ENCODE data around the gene MAB21L4.

Gene MAB21L4

GRCh38 chr2:240909216-240909974 lies 13.4 kb upstream of the MAB21L4 start:
- DNase-seq: no peak

GRCh38 chr2:240906911-240907590 lies 11.1 kb upstream of the MAB21L4 start:
- no peak for DNase-seq

DNA sequence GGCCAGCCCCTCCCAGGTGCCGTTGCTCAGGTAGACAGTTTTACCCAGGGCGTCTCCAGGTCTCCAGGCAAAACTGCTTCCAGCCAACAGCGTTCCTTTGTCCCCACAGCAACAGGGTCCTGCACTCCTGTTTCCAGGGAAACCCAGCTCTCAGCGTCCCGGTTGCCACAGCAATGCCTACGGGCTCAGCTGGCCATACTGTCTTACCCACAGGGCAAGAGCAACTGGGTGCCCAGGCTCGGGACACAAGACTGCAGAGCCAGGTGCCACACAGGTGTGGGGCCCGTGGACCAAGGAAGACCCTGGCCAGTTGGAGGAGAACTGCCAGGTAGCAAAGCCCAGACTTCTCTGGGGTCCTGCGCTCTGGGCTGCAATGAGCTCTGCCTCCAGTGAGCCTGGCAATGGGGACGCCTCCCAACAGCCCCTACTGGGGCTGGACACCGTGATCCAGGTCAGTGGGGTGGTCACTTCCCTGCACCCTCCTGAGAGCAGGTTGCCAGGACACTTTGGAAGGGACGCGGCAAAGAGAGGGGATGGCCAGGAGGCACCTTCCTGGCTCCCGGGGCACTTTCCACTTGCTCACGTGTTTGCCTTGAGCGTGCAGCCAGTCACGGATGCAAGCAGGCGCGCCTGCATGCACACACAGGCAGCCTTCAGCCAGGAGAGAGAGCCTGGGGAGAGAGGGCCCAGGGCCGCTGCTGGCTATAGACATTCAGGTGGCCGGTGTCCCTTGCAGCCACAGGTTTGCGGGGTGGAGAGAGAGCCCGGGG lies 10.4 kb upstream of the MAB21L4 start, which contains the start of gene CROCC2:
Gene CROCC2 (plus strand): TSS at position 196 of the 770 bp plus-strand sequence. CDS start 178 bp downstream, at position 374.
- DNase-seq: peak; percentile 67

GRCh38 chr2:240905176-240905781 lies 9.3 kb upstream of the MAB21L4 start:
- DNase-seq: peak; percentile 42

DNA sequence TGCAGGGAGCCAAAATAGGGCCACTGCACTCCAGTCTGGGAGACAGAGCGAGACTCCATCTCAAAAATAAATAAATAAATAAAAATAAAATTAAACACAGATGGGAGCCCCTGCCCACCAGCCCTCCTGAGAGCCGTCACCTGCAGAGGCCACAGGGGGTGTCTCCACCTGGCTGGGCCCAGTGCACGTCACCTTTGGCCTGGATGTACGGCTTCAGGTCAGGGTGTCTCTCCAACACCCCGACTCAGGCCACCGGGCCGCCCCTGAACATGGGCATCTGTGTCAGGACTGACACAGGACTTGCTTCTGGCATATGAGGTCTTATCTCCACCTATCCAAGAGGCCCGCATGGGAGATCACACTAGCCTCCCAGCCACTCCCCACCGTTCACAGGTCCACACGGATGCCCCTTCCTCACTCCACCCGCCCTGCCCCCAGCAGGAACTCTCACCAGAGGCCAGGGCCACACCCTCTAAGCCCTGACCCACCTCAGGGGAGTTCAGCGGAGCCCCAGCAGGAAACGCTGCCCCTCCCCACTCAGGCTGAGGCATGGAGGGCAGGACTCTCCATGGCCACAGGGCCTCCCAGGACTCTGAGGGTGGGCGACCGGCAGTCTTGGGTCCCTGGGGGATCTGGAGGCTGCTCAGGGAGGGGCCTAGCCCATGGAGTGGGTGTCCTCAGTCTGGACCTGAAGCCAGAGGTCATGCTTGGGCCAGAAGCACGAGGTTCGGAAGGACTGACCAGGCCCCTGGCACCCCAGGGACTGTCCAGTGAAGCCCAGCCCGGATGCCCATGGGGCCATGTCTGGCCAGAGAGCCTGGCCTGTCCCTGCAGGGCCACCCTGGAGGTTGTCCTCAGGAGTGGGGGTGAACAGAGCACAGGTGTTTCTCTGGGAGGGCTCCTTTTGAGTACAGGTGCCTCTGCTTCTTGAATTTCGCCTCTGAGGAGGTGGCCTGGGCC lies 8.5 kb upstream of the MAB21L4 start:
- DNase-seq: no peak

DNA sequence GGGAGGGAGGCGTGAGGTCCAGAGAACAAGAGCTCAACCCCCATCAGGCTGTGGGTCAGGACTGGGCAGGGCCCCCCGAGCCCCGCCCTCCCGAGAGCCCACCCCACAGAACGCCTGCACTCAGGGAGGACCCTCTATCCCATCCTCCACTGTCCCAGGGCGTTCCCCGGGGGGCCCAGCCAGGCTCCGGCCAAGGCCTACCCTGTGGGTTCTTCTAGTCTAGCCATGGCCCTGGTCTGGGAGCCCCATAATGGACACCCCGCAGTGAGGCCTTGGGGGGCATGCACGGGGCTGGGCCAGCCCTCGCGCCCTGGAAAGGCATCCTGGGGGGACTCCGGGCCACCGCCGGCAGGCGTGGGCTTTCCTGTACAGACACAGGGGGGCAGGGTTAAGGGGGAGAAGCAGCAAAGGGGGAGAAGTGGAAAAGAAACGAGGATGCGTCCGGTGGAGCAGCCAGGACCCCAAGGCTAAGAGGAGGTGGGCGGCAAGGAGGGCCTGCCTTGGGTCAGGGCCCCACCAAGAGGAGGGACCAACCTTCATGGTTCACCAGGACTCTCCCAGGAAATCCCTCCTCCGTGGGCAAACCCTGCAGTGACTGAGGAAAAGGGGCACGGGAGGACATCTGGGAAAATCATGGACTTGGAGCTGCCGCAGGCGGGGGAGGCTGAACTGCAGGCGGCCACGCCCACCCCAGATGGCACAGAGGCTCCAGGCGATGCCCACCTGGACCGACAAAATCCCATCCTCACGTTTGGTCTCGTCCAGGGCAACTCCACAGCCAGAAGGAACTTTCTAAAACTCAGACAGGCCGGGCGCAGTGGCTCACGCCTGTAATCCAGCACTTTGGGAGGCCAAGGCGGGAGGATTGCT lies 7.5 kb upstream of the MAB21L4 start:
- DNase-seq: no peak

DNA sequence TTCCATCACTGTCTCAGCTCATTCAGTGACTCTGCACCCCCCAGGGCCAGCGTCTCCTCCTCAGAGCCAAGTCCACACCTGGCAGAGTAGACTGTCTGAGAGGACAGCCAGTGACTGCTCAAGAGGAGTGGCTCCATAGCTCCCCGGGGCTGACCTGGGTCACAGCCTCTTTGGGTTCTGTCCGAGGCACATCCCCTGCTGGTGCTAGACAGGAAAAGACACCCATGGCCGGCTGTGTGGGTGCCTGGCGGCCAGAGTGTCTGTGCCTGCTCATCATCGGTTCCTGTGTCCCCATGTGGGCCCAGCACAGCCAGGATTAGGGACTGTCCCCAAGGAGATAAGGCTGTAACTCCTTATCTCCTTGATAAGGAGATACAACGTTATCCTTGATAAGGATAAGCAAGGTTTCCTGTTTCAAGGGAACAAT lies 6.7 kb upstream of the MAB21L4 start:
- DNase-seq: no peak

DNA sequence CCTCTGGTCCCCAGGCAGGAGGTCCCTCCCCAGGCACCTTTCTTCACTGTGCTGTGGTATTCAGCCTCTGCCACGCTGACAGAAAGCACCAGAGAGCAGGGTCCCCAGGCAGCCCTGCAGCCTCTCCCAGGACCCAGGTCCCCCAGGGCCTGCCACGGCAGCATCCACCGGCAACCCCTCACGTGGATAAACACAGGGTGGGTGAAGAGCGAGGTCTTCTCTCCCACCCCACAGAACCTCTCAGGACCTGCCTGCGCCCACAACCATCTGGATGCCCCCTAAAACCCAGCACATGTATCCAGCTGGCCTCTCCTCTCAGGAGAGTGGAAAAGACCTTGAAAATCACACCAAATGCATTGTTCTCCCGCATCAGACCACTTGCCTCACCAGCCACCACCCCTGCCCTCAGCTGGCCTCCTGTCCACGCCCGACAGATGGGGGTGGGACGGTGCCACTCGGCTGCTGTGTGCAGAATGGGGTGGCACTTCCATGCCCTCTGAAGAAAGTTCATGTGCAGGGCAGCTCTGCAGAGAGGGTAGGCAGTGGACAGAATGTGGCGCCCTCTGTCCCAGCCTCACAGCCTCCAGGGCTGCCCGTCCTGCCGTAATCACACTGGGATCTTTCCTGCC lies 6.1 kb upstream of the MAB21L4 start:
- no peak for DNase-seq

DNA sequence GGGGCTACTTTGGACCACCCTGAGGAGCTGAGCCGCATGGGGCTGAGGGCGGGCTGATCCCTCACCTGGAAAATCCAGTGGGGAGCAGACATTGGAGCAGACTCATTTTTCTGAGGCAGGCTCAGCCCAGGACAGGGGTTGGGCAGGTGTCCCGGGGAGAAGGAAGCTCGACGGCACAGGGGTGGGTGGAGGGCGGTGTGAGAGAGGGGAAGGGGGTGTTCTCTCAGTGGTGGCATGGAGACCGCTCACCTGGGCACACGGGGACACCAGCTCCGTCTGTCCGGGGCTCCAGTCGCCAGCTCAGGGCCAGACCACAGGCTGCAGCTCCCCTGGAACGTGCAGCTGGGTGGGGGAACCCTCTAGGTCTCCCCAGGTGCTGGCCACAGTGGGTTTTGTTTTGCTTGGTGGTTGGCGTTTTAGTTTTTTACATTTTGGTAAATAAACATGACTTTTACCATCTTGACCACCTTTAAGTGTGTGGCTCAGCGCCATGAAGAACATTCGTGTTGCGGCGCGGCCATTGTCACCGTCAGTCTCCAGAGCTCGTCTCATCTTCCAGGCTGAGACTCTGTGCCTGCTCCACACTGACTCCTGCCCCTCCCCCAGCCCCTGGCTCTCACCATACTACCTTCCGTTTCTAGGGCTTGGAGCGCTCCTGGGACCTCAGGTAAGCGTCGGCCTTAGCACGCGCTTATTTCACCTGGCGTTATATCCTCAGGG lies 4.3 kb upstream of the MAB21L4 start:
- DNase-seq: no peak

GRCh38 chr2:240899468-240899865 lies 3.5 kb upstream of the MAB21L4 start:
- no peak for DNase-seq

DNA sequence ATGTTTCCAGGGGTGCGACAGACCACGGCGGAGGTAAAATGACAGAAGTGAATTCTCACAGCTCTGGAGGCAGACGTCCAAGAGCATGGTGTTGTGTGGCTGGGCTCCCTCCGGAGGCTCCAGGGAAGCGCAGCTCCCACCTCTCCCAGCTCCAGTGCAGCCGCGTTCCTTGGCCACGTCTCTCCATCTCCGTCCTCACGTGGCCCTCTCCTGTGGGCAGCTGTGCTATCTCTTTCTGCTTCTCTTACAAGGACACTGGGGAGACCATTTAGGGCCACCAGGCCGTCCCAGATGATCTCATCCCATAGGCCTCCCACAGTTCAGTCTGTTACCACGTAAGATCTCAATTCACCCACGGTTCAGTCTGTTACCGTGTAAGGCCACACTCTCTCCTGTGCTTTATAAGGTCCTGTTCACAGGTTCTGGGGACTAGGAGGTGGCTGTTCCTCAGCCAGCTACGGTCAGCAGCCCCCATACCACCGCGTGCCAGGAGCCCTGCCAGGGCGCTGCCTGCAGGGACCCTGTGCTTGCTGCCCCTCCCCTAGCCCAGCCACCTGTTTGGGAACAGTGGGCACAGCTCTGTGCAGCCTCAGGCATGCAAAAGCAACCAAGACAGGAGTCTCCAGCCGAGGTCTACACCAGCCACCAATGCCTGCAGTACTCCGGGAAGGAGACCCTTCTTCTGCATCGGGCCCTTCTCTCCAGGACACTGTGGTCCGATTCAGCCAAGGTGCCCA lies 2.9 kb upstream of the MAB21L4 start:
- DNase-seq: no peak

DNA sequence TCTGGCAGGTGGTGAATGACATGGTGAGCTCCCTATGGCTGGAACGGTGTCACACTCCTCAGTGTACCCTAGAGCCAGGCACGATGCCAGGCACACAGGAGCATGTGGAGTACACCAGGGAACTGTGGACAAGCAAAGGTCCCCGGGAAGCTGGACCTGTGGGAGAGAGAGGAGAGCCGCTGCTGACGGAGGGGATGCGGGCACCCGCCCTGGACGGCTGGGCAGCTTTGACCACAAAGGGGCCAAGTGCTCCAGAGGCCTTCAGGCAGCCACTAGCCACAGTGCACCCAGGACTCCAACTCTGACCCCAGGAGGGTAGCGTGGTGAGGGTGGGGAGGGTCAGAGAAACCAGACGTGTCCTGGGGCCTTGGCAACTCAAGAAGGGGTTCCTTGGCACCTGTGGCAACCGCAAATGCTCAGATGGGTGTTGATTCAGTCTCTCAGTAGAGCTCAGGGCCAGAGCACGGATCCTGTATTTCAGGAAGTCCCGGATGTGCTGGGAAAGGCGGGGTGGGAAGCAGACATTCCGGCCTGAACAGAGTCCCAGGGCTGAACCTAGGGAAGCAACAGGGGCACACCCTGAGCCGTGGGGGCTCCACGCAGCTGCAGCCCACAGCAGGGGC lies 2.3 kb upstream of the MAB21L4 start:
- no peak for DNase-seq

GRCh38 chr2:240896871-240897692 lies 1.1 kb upstream of the MAB21L4 start:
- peak; percentile 35 for DNase-seq

DNA sequence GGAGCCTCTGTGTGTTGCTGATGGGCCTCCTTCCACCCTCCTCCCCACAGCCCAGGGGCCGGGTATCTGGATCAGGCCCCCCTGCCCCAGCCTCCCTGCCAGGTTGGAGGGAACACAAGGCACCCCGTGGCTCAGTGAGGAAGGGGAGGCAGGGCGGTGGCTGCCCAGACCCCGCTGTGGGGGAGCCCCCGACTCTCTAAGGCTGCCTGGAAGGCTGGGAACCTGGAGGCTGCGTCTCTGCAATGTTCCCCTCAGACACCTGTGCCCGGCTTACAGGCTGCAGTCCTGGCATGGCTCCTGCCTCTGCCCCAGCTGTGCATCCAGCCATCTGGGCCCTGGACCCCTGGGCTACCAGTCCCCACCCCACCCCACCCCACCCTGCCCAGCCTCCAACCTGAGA lies 438 bp upstream of the MAB21L4 start:
- DNase-seq: peak; percentile 33

GRCh38 chr2:240894836-240895558 lies 959 bp downstream of the MAB21L4 start:
- no peak for DNase-seq

GRCh38 chr2:240894006-240894405 lies 1.9 kb downstream of the MAB21L4 start:
- no peak for DNase-seq

GRCh38 chr2:240893363-240893844 lies 2.6 kb downstream of the MAB21L4 start:
- peak; percentile 18 for DNase-seq
